Fibroblast of skin of right quadriceps (primary cell): Measurements from ENCODE around the gene SDK1.

ENCODE experiments used
- DNase-seq: peaks from one replicate; pipeline ENCODE4 v3.0.0-alpha.2; 2013

Gene SDK1

GRCh38 chr7:3336042-3336665, 35.1 kb downstream of the SDK1 start:
- no peak for DNase-seq

DNA sequence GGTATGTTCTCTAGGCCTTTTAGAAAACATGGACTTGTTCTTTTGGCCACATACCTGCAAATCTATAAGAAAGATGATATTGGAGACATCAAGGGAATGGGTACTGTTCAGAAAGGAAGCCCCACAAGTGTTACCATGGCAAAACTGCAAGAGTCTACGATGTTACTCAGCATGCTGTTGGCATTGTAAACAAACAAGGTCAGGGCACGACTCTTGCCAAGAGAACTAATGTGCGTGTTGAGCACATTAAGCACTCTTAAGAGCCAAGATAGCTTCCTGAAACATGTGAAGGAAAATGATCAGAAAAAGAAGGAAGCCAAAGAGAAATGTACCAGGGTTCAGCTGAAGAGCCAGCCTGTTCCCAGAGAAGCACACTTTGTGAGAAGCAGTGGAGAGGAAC, 37.1 kb downstream of the SDK1 start:
- DNase-seq: no peak

GRCh38 chr7:3345699-3346481, 44.8 kb downstream of the SDK1 start:
- no peak for DNase-seq

DNA sequence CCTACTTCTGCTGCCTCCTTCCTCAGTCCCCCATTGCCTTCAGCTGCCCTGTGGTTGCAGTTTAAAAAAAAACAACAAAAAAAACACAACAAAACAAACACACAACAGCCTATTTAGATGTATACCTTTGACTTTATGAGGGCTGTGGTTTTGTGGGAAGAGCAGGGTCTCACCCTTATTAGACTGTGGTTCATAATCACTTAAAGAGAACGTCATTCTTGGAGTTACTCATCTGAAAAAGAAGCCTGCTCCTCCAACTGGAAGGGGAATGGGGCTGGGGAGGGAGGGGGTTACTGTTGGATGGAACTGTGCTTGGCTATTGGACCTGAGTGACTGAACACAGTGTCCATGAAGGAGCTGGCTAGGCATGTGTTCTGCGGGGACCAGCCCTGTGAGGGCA, 48.1 kb downstream of the SDK1 start:
- no peak for DNase-seq

DNA sequence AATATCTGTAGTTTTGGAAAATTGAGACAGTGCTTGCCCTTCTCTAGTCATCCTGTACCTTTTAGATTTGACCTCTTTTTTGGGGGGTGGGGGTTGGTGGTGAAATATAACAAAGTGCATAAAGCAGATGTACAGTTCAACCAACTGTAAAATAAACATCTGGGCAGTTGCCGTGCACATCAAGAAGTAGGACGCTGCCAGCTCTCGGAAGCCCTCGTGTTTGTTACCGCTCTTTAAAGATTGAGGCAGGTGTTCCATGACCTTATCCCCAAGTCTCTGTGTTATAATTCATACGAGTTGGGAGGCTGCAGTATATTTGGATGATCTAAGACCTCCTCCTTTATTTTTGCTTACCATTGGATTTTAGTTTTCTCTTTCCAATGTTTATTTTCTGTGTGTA, 55.1 kb downstream of the SDK1 start:
- DNase-seq: no peak

DNA sequence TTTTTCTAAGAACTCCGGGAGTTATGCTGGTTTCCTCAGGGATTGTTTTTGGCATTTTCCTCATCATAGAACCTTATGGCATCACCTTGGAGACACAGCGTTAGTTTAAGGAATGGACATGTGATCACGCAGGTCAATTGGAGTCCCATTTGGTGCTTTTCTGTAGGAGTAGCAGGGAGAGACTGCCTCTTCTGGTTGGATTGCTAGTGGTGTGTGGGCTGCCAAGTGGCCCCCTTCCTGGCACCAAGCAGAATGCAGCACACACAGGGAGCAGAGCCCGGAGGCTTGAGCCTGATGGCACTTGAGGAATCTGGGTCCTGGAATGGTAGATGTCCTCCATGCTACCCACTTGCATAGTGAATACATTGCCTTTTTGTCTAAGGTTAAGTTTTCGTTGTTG, 57.9 kb downstream of the SDK1 start:
- DNase-seq: no peak

DNA sequence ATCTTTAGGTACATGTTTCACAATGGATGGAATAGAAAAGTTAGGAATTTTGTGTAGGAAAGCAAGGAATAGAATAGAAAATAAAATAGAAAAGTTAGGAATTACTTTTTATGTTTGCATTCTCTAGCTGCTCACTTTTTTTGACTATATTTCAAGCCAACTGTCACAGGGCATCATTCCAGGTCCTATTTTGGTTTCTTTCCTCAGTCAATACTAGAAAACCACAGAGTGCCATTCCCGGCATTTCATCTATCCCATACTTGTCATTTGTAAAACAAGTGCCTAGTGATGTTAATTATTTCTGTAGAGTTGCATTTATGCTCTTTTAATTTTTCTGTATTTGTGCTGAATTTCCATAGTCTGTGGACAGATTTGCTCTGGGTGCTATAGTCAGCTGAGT, 66.2 kb downstream of the SDK1 start:
- no peak for DNase-seq

GRCh38 chr7:3370068-3370830, 69.2 kb downstream of the SDK1 start:
- no peak for DNase-seq

GRCh38 chr7:3370921-3371320, 69.9 kb downstream of the SDK1 start:
- no peak for DNase-seq

DNA sequence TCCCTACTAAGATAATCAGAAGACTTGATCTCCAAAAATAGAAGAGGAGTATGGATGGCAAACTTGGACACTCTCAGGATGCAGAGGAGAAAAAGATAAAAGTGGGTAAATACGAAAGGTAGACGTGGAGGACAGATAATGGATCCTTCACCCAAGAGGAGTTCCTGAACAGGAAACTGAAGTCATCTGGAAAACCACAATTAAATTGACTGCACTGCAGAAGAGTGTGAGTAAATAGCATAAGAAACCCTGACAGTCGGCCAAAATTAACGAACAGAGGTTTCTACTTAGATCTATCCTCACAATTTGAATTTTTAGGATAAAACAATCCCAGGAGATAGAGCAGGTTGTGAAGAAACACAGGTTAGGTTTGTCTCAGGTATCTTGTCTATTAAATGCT, 70.5 kb downstream of the SDK1 start:
- peak; percentile 24 for DNase-seq

GRCh38 chr7:3374239-3374638, 73.2 kb downstream of the SDK1 start:
- no peak for DNase-seq

DNA sequence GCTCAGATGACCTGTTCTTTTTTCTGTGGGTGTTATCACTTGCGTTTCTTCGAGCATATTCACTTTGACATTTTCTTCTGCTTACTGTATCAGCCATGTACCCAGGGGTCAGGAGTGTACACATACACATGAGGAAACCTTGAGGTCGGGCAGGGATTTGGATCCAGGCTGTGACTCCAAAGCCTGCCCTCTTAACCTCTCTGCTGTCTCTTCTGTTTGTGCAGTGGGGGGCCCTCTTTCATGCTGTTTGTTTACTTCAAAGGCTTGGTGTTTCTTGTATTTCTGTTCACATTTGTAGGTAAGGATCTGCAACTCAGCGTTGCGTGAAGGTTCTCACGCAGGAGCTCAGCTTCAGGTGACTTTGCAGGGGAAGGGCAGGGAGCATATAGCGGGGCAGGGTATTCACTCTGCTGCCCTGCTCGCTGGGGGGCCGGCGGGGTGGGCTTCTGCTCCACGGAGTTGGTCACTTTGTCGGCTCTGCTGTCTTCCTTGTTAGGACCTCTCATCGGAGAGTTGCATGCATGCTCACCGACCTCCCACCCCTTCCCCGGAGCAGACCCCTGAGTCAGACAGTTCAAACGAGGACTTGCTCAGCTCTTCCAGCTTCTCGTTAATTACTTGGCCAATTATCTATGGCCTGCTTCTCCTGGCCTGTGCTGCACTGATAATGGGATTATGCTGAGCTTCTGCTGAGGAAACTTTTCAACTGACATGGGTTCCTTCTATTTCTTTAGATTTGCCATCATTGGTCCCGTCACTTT, 77.5 kb downstream of the SDK1 start:
- DNase-seq: no peak

GRCh38 chr7:3380034-3380433, 79.0 kb downstream of the SDK1 start:
- DNase-seq: no peak

DNA sequence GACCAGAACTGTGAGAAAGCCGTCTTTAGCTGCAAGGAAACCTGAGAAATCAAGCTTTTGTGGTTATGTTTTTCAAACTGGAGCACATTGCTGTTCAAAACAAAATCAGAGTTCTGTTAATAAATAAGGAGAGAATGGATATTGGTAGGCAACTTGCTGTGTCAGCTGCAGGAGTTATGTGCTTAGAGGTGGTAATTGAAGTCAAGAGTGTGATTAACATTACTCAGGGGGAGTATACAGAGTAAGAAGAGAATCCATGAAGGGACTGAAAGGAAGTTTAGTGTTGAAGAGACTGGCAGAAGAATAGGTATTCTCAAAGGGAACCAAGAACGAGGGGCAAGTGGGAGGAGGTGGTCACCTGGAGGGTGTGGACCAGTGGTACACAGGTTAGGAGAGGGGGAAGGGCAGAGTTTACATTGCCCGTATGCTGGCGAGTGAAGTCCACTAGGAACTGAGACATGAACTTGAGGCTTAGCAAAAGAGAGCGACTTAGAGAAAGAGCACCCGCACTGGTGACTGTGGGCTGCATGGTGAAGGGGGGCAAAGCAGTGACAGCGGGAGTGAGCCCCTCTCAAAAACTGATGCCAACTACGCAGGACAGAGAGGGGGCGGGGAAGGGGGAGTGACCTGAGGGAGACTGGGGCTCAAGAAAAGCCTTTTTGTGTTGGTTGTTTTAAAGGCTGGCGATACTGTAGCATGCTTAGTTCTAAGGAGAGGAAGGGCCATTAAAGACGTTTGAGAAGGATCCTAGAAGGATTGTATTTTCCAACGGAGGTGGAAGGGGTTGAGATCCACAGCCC, 80.0 kb downstream of the SDK1 start:
- no peak for DNase-seq

- DNase-seq: no peak
Measured at GRCh38 chr7:3386423-3387190, 85.6 kb downstream of the SDK1 start.

- no peak for DNase-seq
Measured at GRCh38 chr7:3393862-3394261, 92.8 kb downstream of the SDK1 start.

GRCh38 chr7:3397324-3397723, 96.3 kb downstream of the SDK1 start:
- no peak for DNase-seq

- peak; percentile 4 for DNase-seq
Measured at GRCh38 chr7:3399858-3400257, 98.8 kb downstream of the SDK1 start.

DNA sequence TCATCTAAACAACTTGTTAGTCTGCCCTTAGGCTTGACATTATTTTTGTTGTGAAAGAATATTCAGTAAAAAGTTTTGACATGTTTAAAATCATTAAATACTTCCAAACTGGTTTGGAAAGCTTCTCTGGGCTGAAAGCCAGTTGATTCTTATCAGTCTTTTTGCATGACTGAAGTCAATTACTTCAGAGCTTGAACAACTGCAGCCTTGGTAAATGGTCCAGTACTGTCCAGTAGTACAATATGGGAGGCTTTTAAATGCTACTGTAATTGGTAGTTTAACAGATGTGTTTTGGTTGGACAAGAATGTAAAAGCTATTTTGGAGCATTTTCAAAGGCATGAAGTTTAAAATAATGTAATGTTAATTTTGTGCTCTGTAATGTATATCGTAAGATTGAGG, 103.4 kb downstream of the SDK1 start:
- DNase-seq: peak; percentile 18

DNA sequence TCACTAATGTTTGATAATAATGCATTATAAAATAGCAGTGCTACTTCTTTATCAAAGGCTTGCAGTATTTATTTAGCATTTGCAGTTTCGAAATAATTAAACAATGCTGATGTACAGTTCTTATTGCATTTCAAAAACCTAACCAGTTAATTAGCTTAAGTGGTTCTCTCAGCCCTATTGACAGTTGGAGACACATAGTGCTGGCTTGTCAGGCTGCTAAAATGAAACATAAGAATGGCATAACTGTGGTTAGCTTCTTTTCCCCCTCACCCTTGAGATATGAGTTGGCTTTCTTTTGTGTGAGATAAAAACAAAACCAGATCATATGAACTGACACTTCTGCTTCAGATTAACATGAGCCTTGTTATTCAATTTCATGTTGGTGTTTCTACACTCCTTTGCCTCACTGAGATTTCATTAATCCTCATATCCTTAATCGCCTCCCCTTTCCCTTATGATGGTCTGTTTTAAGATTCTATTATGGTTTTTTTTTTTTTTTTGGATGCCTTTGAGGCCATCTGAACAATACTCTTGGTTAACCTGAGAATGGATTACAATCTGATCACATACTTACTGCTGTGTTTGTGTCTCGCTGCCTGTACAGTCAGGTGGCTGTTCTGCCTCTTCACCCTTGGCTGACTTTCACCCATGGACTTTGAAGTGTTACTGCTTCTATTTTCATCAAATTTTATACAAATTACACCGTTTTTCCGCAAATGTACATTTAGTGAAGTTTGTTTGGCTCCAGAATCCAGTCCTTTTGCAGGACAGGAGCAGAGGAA, 108.0 kb downstream of the SDK1 start:
- no peak for DNase-seq

DNA sequence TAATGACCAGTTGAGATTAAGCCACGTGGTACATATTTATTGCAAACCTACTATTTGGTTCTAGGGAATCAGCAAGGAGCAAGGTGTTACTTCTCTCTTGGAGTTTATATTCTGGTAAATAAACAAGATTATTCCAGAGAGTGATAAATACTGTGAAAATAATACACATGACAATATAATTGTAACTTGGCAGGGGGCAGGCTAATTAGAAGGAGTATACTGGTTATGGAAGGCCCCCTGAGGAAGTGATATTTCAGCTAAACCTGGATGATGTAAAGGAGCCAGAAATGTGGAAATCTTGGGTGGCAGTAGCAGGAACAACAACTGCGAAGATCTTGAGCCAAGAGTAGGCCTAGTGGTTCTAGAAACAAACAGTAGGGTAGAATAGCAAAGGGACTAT, 111.8 kb downstream of the SDK1 start:
- DNase-seq: no peak
